NB4 (cell line): Measurements from ENCODE around the gene METTL4.

ENCODE experiments used
- CTCF ChIP-seq: IDR thresholded peaks from one replicate; pipeline ENCODE4 v1.5.1; 2012; ENCODE audit warnings: low read depth, low read length
- MAX ChIP-seq: IDR thresholded peaks from 2 replicates; pipeline ENCODE4 v1.6.1; 2011; ENCODE audit warnings: low read depth, low read length
- POLR2A ChIP-seq: IDR thresholded peaks from 2 replicates; pipeline ENCODE4 v1.6.1; 2011; ENCODE audit warnings: mild to moderate bottlenecking; ENCODE audit not compliant: insufficient read length; ENCODE audit errors: extremely low read depth

GRCh38 chr18:2536063-2536462 lies 35.2 kb downstream of the METTL4 start:
- TF ChIP-seq CTCF, result no peak
- no peak for TF ChIP-seq POLR2A
- TF ChIP-seq MAX, result no peak
